Neuron (in vitro differentiated cells): ENCODE results near the gene NRG3.

Experiments
- H2AFZ ChIP-seq: one replicate; pipeline ENCODE4 v1.6.1; 2013; ENCODE audit warnings: low read depth, mild to moderate bottlenecking, inconsistent platforms, low read length, moderate library complexity
- H3K27me3 ChIP-seq: one replicate; pipeline ENCODE4 v1.6.1; 2013; ENCODE audit warnings: low read length; ENCODE audit not compliant: insufficient read depth
- H3K36me3 ChIP-seq: one replicate; pipeline ENCODE4 v1.6.1; 2013; ENCODE audit warnings: low read length; ENCODE audit not compliant: insufficient read depth
- H3K4me1 ChIP-seq: one replicate; pipeline ENCODE4 v1.6.1; 2013; ENCODE audit warnings: low read length; ENCODE audit not compliant: insufficient read depth
- H3K4me3 ChIP-seq: 2 replicates; pipeline ENCODE4 v1.5.1; 2013; ENCODE audit warnings: mild to moderate bottlenecking, low read length, moderate library complexity
- H3K9me3 ChIP-seq: one replicate; pipeline ENCODE4 v1.6.1; 2013; ENCODE audit warnings: low read length

NRG3 gene

DNA sequence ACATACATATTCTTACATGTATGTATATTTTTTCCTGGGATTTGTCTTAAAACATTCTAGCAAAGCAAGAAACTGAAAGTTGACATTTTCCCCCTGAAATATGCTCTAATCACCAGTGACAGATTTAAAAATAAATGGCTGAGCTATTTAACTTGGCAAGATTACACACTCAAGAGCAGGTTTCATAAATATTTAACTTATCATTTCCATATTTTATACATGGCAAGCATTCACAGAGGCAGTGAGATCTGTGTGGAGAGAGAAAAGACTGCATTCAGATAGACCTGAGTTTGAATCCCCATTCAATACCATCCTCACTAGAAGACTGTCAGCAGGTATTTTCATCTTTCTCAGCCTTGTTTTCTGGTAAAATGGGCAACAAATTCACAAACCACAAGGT is 1043.0 kb downstream of the NRG3 start:
- no peaks in the 10 kb centered on the region for H3K36me3 ChIP-seq
- peaks cover 12% of the 10 kb centered on the region for H3K4me1 ChIP-seq
- peaks cover 2% of the 10 kb centered on the region for H3K9me3 ChIP-seq
- H3K27me3 ChIP-seq, result no peaks in the 10 kb centered on the region
- H2AFZ ChIP-seq, result no peak overlapping the region
- no peak overlapping the region for H3K4me3 ChIP-seq

DNA sequence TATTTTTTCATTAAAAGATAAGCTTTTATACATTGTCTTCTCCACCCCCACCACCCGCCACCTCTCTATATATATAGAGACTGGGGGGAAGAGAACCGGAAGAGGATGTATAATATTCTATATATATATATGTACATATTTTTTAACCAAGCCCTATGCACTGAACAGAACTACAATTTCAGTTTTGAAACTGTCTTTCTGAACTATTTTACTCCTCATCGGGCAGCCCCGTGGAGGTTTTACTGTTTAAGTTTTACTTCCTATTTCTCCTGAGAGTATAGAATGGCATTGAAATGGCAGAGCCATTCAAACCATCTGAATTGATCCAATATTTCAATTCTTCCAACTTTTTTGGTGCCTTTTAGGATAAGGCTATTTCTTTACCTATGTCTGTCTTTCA is 1047.1 kb downstream of the NRG3 start:
- no peaks in the 10 kb centered on the region for H3K36me3 ChIP-seq
- no peak overlapping the region for H3K4me3 ChIP-seq
- no peaks in the 10 kb centered on the region for H3K27me3 ChIP-seq
- peaks cover 2% of the 10 kb centered on the region for H3K9me3 ChIP-seq
- no peak overlapping the region for H2AFZ ChIP-seq
- peaks cover 9% of the 10 kb centered on the region for H3K4me1 ChIP-seq

DNA sequence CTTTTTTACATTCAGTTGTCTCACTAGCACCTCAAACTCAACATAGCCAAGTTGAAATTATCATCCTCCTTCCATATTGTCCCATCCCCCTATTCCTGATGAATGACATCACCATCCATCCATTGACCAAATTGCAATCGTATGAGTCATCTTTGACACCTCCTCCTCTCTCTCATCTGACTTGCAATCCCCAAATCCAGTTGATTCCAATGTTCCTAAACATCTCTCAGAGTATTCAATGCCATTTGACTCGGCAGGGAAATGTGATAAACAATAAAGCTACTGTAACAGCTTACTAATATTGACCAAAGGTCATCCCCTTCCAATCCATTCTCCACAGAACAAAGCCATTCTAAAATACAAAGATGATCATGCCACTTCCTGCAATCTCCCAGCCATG is 1047.8 kb downstream of the NRG3 start:
- Histone ChIP-seq H3K36me3 (no peaks in the 10 kb centered on the region), H3K4me1 (peaks cover 5% of the 10 kb centered on the region), H2AFZ (no peak overlapping the region), H3K9me3 (peaks cover 2% of the 10 kb centered on the region), H3K27me3 (no peaks in the 10 kb centered on the region), H3K4me3 (no peak overlapping the region)

DNA sequence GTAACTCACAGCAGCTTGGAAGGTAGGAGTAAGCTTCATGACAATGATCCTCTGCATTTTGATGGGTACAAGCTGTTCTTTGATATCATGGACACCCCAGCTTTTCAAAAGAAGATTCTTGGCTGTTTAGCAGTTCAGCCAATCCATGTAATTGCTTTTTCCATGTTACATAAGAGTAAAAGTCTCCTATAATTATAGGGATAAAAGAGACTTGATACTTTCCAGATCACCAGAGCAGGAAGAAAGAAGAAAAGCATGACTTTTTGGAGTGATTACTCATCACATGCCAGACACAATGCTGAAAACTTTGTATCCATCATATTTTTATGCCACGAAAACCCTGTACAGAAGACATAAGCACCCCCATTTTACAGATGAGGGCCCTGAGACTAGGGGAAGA is 1049.7 kb downstream of the NRG3 start:
- Histone ChIP-seq H3K9me3 (peaks cover 2% of the 10 kb centered on the region), H3K36me3 (no peaks in the 10 kb centered on the region), H3K4me1 (peaks cover 5% of the 10 kb centered on the region), H3K4me3 (no peak overlapping the region), H3K27me3 (no peaks in the 10 kb centered on the region), H2AFZ (no peak overlapping the region)

DNA sequence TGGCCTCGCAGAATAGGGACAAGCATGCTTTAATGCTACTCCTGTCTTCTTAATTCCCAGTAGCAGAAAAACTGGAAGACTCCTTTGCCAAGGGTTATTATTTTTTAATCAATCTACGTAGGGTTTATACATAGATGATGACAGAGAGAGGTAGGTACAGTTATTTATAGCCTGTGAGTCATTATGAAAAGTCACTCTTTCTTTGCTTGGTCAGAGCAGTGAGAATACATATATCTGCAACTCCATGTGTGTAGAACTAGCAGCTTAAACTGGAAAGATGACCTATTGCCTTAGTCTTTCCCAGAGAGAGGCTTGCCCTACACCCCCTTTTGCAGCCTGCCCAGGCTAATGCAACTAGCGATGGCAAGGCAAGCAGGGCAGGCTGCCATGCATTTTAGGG is 1050.6 kb downstream of the NRG3 start:
- Histone ChIP-seq H3K36me3 (no peaks in the 10 kb centered on the region), H2AFZ (no peak overlapping the region), H3K4me3 (no peak overlapping the region), H3K4me1 (peaks cover 5% of the 10 kb centered on the region), H3K9me3 (no peaks in the 10 kb centered on the region), H3K27me3 (no peaks in the 10 kb centered on the region)

DNA sequence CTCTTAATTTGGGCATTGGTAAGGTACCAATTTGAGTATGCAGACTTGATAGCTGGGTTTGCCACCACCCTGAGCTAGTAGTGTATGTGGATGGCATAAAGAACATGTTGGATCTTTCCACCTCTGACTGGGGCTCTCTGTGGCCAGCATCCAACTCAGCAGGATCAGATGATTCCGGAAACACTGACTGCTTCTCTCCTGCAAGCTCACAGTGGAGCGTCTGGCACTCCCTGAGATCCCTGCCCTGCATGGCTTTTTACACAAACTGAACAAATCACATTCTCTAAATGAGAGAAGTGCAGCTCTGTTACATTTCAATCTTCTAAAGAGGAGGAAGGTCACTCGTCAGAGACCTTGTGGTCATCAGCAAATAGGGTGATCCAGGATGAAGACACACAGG is 1057.5 kb downstream of the NRG3 start:
- Histone ChIP-seq H3K4me1 (no peaks in the 10 kb centered on the region), H3K4me3 (no peak overlapping the region), H3K36me3 (no peaks in the 10 kb centered on the region), H2AFZ (no peak overlapping the region), H3K27me3 (no peaks in the 10 kb centered on the region), H3K9me3 (no peaks in the 10 kb centered on the region)

DNA sequence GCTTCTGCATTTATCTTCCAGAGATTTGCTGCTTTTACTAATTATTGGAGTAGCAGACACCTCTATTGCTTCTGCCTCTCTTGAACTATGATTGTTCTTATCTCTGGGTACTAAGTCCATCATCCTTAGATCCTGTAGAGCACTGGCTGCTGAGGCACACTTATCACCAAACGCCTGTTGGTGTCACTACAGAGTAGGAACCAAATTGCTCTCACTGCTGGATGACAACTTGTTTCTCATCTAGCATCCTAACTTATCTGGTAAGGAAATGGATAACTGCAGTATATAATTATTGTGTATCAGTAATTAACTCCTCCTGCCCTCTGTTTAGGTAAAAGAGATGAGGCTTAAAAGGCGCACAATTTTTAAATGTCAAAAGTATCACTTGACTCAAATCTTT is 1059.4 kb downstream of the NRG3 start:
- no peaks in the 10 kb centered on the region for H3K27me3 ChIP-seq
- no peak overlapping the region for H2AFZ ChIP-seq
- no peaks in the 10 kb centered on the region for H3K9me3 ChIP-seq
- no peaks in the 10 kb centered on the region for H3K36me3 ChIP-seq
- H3K4me1 ChIP-seq, result no peaks in the 10 kb centered on the region
- no peak overlapping the region for H3K4me3 ChIP-seq

DNA sequence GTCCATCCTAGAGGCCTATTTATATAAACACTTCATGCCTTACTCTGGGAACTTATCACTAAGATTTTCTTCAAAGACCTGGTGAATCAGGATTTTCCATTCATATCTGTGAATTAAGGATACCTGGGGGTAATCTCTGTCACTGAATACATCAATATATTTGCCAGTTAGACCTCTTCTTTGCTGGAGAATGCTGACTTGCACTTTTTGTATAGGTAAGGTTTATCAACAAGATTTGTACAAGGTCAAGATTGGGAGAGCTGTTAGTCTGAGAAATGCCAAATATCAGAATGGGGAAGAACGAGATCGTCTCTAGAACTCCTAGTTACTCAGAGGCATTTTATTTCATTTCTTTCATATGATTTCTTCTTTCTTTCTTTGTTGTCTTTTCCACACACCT is 1060.0 kb downstream of the NRG3 start:
- no peaks in the 10 kb centered on the region for H3K27me3 ChIP-seq
- no peak overlapping the region for H2AFZ ChIP-seq
- no peaks in the 10 kb centered on the region for H3K36me3 ChIP-seq
- H3K4me1 ChIP-seq, result no peaks in the 10 kb centered on the region
- no peak overlapping the region for H3K4me3 ChIP-seq
- no peaks in the 10 kb centered on the region for H3K9me3 ChIP-seq

DNA sequence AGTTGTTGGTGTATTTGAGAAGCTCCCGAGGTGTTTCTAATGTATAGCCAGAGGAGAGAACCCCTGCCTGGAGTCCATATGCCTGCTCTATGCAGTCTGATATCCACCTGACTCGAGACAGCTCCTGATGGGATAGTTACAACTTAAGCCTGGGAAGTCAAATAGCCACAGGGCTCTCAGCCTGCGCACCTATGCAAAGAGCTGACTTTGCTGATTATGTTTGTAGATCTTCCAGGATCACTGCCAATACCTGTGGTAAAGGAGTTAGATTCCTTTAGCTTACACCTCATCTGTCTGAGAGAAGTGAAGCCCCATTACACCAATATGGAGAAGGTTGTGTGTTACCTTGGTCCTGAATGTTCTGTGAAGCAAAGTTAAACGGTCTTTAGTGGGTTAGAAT is 1063.3 kb downstream of the NRG3 start:
- Histone ChIP-seq H3K27me3 (no peaks in the 10 kb centered on the region), H3K4me3 (no peak overlapping the region), H3K36me3 (no peaks in the 10 kb centered on the region), H3K4me1 (peaks cover 4% of the 10 kb centered on the region), H2AFZ (no peak overlapping the region), H3K9me3 (no peaks in the 10 kb centered on the region)

DNA sequence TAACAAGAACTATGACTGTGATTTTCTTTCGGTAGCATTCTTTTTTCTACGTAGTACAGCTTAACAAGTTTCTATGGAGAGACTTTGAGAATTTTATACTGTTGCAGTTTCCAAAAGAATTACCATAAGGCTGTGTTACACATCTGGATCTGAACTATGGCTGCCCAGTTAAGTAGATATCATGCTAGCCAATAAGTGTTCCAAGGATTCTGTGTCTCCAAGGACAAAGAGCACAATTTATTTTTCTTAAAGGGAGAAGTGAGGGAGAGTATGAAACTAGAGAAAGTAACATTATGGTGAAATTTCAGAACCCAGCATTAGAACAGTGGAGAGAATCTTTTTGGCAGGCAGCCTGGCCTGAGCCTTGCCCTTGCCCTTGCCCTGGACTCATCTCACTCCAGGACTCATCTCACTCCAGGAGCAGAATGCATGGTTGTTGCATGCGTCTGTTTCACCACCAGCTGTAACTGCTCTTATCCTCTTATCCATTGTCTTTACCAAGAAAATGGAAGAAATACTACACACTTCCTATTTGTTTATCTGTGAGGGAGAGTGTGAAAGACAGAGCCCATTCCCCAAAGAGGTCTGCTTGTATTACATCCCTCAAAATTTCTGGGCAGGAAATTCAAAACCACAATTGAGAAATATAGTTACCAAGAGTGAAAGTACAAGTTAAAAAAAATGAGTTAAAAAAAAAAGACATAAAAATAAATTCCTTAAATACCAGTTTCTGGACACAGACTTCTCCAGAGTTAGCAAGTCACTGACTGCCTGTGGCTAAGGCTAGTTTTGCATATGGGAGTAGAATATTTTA is 1067.5 kb downstream of the NRG3 start:
- no peak overlapping the region for H2AFZ ChIP-seq
- no peak overlapping the region for H3K4me3 ChIP-seq
- no peaks in the 10 kb centered on the region for H3K36me3 ChIP-seq
- H3K9me3 ChIP-seq, result no peaks in the 10 kb centered on the region
- H3K4me1 ChIP-seq, result peaks cover 4% of the 10 kb centered on the region
- H3K27me3 ChIP-seq, result no peaks in the 10 kb centered on the region

DNA sequence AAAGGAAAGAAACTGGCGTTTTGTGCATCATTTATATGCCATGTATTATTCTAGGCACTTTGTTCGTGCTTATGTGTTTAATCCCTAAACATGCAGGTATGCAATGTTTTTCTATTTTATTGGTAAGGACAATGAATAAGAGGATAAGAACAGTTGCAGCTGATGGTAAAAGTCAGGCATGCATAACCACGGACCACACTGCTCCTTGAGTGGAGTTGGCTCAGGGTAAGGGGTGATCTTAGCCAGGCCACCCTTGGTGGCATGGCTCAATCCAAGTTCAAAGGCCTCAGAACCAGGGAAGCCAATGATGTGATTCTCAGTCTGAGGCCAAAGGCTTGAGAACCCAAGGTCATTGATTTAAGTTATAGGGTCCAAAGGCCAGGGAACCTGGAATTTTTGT is 1068.1 kb downstream of the NRG3 start:
- H2AFZ ChIP-seq, result no peak overlapping the region
- H3K9me3 ChIP-seq, result no peaks in the 10 kb centered on the region
- H3K4me3 ChIP-seq, result no peak overlapping the region
- H3K36me3 ChIP-seq, result no peaks in the 10 kb centered on the region
- H3K27me3 ChIP-seq, result no peaks in the 10 kb centered on the region
- peaks cover 4% of the 10 kb centered on the region for H3K4me1 ChIP-seq

DNA sequence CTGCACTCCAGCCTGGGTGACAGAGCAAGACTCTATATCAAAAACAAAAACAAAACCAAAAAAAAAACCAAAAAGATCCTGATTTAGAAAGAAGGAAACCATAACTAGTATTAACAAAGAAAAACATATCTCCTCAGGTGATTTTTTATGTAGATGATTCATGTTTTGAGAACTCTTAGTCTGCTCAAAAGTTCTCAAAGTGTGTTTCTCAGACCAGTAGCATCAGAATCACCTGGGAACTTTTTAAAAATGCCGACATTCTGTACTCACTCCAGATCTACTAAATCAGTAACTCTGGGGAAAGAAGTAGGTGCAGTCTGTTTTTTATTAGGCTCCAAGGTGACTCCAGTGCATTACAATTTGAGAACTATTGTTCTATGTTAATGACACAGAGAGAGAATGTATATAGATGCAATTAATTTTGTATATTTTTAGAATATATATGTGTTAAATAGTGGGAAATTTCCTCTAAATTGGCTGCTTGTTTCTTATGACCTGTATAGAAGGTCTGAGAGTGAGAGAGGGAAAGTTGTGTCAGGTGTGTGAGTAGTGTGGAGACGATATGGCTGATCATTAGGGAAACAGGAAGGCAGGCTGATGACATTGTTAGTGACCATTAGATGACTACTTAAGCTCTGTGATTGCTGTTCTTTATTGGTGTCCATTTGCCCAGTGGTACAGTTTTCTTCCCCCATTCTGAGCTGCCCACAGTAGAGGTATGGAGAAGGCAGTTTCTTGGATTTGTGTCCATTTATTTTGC is 1075.0 kb downstream of the NRG3 start:
- no peaks in the 10 kb centered on the region for H3K9me3 ChIP-seq
- H3K36me3 ChIP-seq, result no peaks in the 10 kb centered on the region
- H2AFZ ChIP-seq, result no peak overlapping the region
- H3K4me1 ChIP-seq, result no peaks in the 10 kb centered on the region
- no peak overlapping the region for H3K4me3 ChIP-seq
- H3K27me3 ChIP-seq, result no peaks in the 10 kb centered on the region

DNA sequence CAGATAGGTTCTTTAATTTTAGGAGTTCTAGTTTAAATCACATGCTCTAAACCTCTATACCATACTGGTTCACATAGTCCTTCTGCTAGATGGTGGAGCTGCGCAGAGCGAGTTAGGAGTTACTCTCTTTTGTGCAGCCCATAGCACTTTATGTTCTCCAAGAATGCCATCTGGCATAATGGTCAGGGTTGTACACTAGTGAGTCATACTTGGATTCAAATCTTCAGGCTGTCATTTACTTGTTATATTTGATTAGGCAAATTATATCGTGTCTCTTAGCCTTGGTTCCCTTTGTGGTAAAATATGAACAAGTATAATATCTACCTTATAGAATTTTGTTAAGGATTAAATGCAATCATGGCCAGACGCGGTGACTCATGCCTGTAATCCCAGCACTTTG is 1078.3 kb downstream of the NRG3 start:
- no peaks in the 10 kb centered on the region for H3K36me3 ChIP-seq
- no peaks in the 10 kb centered on the region for H3K9me3 ChIP-seq
- no peaks in the 10 kb centered on the region for H3K27me3 ChIP-seq
- peaks cover 5% of the 10 kb centered on the region for H3K4me1 ChIP-seq
- no peak overlapping the region for H3K4me3 ChIP-seq
- no peak overlapping the region for H2AFZ ChIP-seq
